K562 (cell line): Measurements from ENCODE around the gene JPH2. TPM values are rescaled to one million over a fixed set of nuclear protein-coding genes. Genes with fewer than 3 reads are reported as not detected.
A peak's percentile ranks its signal among the peaks of the same experiment; 100 is the strongest.

Source experiments
- ARID2 ChIP-seq: fragments of 450-650 bp; IDR thresholded peaks from 2 replicates; pipeline ENCODE4 v1.6.1; 2017; ENCODE audit warnings: antibody characterized with exemption, mild to moderate bottlenecking
- BACH1 ChIP-seq: fragments of 200-800 bp; sonication (Bioruptor generic); IDR thresholded peaks from 2 replicates; pipeline ENCODE4 v1.6.1; 2016; ENCODE audit warnings: missing genetic modification characterization, missing compliant biosample characterization
- MAZ ChIP-seq, 2 experiments: fragments of 450-650 bp in 1 of 2; sonication (generic) in 1 of 2; formaldehyde crosslinking; IDR thresholded peaks in 1 of 2; conservative IDR thresholded peaks in 1 of 2; 2 replicates each; pipeline versions ENCODE4 v1.4.0 to v1.5.0; 2020; ENCODE audit warnings: mild to moderate bottlenecking in 1 of 2, missing genetic modification reagents in 1 of 2
- NFXL1 ChIP-seq: fragments of 450-650 bp; formaldehyde crosslinking; IDR thresholded peaks from 2 replicates; pipeline ENCODE4 v1.4.0; 2021; ENCODE audit warnings: mild to moderate bottlenecking
- NONO ChIP-seq, 2 experiments: fragments of 200-400 bp in 1 of 2; fragments of 450-650 bp in 1 of 2; formaldehyde crosslinking in 1 of 2; IDR thresholded peaks; 2 replicates each; pipeline ENCODE4 v1.6.1; 2017; ENCODE audit warnings: low read depth in 2 of 2, mild to moderate bottlenecking in 2 of 2, moderate library complexity in 2 of 2, low read length in 1 of 2
- ZNF140 ChIP-seq: fragments of 250-450 bp; sonication (Bioruptor Pico); IDR thresholded peaks from 2 replicates; pipeline ENCODE4 v1.8.0; 2021; ENCODE audit warnings: moderate library complexity, mild to moderate bottlenecking, inconsistent platforms
- ZNF23 ChIP-seq: fragments of 250-450 bp; sonication (Bioruptor Pico); IDR thresholded peaks from 2 replicates; pipeline ENCODE4 v1.4.0; 2020; ENCODE audit warnings: mild to moderate bottlenecking
- ZNF695 ChIP-seq: fragments of 450-650 bp; formaldehyde crosslinking; IDR thresholded peaks from 2 replicates; pipeline ENCODE4 v1.4.0; 2020; ENCODE audit warnings: mild to moderate bottlenecking, moderate library complexity
- polyA plus RNA-seq, 8 experiments: library from polyadenylated mRNA; depleted of rRNA in 4 of 8; stranded (reverse) in 5 of 8; unstranded in 3 of 8; fragments of >200 nt; fragmentation: Nextera tagmentation in 2 of 8; fragmentation: Illumina TruSeq in 1 of 8; extraction: Ambion mirVana in 2 of 8; extraction: Trizol in 1 of 8; gene quantifications; 2 replicates each; pipeline versions ENCODE4 v1.2.1 to v1.2.3, GENCODE V29; 2011 to 2014; ENCODE audit warnings: inconsistent platforms in 1 of 8, missing spikeins in 1 of 8
- total RNA-seq, 7 experiments: library from RNA; depleted of rRNA in 6 of 7; stranded (reverse); fragments of >200 nt in 6 of 7; fragmentation: Illumina TruSeq in 2 of 7; extraction: Trizol in 2 of 7; gene quantifications; 2 replicates each; pipeline versions ENCODE4 v1.2.1 to v1.2.3, GENCODE V29; 2011 to 2021; ENCODE audit warnings: low replicate concordance in 1 of 7
- TF ChIP-seq, protein P1 (sequence below): fragments of 250-450 bp; sonication (Bioruptor Pico); IDR thresholded peaks from 2 replicates; pipeline ENCODE4 v1.4.0; 2020
- TF ChIP-seq, protein P2 (sequence below): fragments of 250-450 bp; sonication (Bioruptor Pico); IDR thresholded peaks from 2 replicates; pipeline ENCODE4 v1.8.0; 2022; ENCODE audit warnings: inconsistent platforms, mild to moderate bottlenecking, moderate library complexity, borderline replicate concordance
- TF ChIP-seq, protein P3 (sequence below): sonication (generic); formaldehyde crosslinking; IDR thresholded peaks from 2 replicates; pipeline ENCODE4 v1.8.0; 2022; ENCODE audit warnings: mild to moderate bottlenecking, missing genetic modification reagents
- TF ChIP-seq, protein P4 (sequence below), 2 experiments: fragments of 450-650 bp in 1 of 2; IDR thresholded peaks; 2 replicates each; pipeline ENCODE4 v1.6.1; 2011 to 2017; ENCODE audit warnings: low read depth in 2 of 2, antibody characterized with exemption in 1 of 2, borderline replicate concordance in 1 of 2, low read length in 1 of 2, mild to moderate bottlenecking in 1 of 2, mixed read lengths in 1 of 2; ENCODE audit not compliant: control insufficient read depth in 1 of 2
- TF ChIP-seq, protein P5 (sequence below): fragments of 450-650 bp; IDR thresholded peaks from 2 replicates; pipeline ENCODE4 v1.6.1; 2016; ENCODE audit warnings: missing biosample characterization, missing genetic modification characterization
- TF ChIP-seq, protein P6 (sequence below): fragments of 250-450 bp; sonication (Bioruptor Pico); IDR thresholded peaks from 2 replicates; pipeline ENCODE4 v1.6.1; 2021; ENCODE audit warnings: mild to moderate bottlenecking
- TF ChIP-seq, protein P7 (sequence below): fragments of 250-450 bp; sonication (Bioruptor Pico); IDR thresholded peaks from 2 replicates; pipeline ENCODE4 v1.5.0; 2021; ENCODE audit warnings: mild to moderate bottlenecking, moderate library complexity

JPH2 gene
- total and polyA plus RNA-seq, 9 of the 15 experiments (the other 6 are each of a cell fraction or from before 2014, with no cell fraction given), result not detected

DNA sequence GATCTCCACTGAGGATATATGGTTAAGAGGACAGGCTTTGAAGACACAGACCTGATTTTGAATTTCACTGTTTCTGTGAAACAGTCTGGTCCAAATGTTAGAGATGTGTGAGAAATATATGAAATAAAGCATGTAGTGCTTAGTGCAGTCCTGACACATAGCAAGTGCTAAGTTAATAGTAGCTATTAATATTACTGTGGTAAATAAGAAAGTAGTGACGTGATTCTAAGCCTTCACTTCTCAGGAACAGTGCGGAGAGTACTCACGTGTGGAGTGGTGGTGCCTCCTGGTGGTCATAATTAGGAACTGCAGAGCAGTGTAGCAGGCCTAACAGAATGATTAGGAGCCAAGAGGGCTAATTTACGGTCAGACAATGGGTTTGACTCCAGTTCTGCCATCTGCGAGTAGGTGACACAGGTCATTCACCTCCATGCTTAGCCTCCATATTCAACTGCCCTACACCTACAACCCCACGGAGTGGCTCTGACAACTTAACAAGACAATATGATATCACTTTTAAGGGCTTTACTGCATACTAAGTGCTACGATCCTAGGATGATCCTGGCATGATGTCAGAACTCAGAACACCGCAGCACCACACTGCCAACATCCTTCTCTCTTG is 106.2 kb downstream of the JPH2 start (continued):
- TF ChIP-seq, protein P1, sequence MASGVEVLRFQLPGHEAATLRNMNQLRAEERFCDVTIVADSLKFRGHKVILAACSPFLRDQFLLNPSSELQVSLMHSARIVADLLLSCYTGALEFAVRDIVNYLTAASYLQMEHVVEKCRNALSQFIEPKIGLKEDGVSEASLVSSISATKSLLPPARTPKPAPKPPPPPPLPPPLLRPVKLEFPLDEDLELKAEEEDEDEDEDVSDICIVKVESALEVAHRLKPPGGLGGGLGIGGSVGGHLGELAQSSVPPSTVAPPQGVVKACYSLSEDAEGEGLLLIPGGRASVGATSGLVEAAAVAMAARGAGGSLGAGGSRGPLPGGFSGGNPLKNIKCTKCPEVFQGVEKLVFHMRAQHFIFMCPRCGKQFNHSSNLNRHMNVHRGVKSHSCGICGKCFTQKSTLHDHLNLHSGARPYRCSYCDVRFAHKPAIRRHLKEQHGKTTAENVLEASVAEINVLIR, result no peak
- TF ChIP-seq, protein P2, sequence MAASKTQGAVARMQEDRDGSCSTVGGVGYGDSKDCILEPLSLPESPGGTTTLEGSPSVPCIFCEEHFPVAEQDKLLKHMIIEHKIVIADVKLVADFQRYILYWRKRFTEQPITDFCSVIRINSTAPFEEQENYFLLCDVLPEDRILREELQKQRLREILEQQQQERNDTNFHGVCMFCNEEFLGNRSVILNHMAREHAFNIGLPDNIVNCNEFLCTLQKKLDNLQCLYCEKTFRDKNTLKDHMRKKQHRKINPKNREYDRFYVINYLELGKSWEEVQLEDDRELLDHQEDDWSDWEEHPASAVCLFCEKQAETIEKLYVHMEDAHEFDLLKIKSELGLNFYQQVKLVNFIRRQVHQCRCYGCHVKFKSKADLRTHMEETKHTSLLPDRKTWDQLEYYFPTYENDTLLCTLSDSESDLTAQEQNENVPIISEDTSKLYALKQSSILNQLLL (CRISPR knock-in tag), result no peak
- TF ChIP-seq, protein P3, sequence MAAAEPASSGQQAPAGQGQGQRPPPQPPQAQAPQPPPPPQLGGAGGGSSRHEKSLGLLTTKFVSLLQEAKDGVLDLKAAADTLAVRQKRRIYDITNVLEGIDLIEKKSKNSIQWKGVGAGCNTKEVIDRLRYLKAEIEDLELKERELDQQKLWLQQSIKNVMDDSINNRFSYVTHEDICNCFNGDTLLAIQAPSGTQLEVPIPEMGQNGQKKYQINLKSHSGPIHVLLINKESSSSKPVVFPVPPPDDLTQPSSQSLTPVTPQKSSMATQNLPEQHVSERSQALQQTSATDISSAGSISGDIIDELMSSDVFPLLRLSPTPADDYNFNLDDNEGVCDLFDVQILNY, result no peak
- TF ChIP-seq, protein P4, sequence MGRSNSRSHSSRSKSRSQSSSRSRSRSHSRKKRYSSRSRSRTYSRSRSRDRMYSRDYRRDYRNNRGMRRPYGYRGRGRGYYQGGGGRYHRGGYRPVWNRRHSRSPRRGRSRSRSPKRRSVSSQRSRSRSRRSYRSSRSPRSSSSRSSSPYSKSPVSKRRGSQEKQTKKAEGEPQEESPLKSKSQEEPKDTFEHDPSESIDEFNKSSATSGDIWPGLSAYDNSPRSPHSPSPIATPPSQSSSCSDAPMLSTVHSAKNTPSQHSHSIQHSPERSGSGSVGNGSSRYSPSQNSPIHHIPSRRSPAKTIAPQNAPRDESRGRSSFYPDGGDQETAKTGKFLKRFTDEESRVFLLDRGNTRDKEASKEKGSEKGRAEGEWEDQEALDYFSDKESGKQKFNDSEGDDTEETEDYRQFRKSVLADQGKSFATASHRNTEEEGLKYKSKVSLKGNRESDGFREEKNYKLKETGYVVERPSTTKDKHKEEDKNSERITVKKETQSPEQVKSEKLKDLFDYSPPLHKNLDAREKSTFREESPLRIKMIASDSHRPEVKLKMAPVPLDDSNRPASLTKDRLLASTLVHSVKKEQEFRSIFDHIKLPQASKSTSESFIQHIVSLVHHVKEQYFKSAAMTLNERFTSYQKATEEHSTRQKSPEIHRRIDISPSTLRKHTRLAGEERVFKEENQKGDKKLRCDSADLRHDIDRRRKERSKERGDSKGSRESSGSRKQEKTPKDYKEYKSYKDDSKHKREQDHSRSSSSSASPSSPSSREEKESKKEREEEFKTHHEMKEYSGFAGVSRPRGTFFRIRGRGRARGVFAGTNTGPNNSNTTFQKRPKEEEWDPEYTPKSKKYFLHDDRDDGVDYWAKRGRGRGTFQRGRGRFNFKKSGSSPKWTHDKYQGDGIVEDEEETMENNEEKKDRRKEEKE (IDR thresholded peaks at IDR 0.05; ENCODE audit: borderline replicate concordance in 1 of 2, control insufficient read depth in 1 of 2, low read depth in 2 of 2, low read length in 1 of 2), result no peak
- TF ChIP-seq, protein P5, sequence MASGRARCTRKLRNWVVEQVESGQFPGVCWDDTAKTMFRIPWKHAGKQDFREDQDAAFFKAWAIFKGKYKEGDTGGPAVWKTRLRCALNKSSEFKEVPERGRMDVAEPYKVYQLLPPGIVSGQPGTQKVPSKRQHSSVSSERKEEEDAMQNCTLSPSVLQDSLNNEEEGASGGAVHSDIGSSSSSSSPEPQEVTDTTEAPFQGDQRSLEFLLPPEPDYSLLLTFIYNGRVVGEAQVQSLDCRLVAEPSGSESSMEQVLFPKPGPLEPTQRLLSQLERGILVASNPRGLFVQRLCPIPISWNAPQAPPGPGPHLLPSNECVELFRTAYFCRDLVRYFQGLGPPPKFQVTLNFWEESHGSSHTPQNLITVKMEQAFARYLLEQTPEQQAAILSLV, result no peak
- TF ChIP-seq ZNF23 (CRISPR knock-in tag) (no peak), ZNF695 (CRISPR knock-in tag) (no peak), NFXL1 (CRISPR knock-in tag) (no peak), ZNF140 (CRISPR knock-in tag) (no peak), ARID2 (peak; percentile 79), NONO (IDR thresholded peaks at IDR 0.05; ENCODE audit: low read depth in 2 of 2, low read length in 1 of 2) (no peak), MAZ (CRISPR knock-in tag; conservative IDR thresholded peaks at IDR 0.05 in 1 of 2, IDR thresholded peaks at IDR 0.05 in 1 of 2) (no peak), BACH1 (tag) (no peak)
- TF ChIP-seq, protein P6, sequence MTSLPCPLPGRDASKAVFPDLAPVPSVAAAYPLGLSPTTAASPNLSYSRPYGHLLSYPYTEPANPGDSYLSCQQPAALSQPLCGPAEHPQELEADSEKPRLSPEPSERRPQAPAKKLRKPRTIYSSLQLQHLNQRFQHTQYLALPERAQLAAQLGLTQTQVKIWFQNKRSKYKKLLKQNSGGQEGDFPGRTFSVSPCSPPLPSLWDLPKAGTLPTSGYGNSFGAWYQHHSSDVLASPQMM, result no peak
- TF ChIP-seq, protein P7, sequence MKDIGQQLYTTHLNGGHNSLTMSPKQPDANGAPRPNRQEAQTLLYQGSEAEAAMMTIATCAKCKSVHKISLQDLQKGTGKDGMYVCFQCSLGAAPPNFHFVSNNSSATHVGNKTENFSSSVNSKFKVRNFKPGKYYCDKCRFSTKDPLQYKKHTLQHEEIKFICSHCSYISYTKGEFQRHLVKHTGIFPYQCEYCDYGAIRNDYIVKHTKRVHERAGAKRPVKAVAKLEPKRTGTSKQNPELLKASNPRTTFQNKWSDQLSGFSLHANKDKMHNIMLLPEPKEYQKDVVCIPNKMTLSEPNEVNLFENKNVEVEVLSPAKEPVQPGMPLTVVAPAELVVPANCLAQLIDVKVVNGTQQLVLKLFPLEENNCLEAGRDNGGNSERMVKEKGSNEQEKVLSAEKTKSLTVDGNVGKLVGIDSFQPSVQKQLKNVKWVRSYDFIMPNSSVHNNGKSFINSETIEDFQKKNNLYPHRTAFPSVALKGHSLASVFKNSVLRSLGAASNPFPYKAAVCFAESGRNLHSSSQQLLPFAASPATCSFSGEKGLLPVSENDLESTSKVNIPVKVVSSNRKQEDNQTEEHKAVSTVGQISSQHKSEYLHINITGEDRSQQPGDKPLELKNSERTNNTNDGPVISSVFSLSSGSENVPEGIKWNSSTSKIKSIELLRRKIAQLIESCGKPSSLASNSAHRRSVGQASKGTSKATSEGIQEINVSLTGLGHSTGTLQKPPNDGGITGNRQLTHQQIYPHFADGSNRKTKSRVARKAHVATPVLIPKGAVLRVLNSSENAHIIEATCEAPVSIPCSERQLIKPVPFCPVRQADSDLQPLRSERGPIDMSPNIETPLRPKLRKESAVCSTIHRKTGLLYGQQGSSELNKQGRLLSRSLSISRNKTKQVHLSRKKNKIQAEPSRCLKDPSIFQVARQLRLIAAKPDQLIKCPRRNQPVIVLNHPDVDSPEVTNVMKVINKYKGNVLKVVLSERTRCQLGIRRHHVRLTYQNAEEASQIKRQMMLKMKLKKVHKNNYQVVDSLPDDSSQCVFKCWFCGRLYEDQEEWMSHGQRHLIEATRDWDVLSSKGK (CRISPR knock-in tag), result no peak
